GM21390 (cell line): ENCODE measurements around the gene POLE2.
A peak's percentile ranks its signal among the peaks of the same experiment; 100 is the strongest.
"Not testable (repeated sequence)": the region's sequence is repeated elsewhere in the genome, so short reads cannot be mapped to it uniquely, and the experiment has no call there.

Experiments
- ATAC-seq: cut with Tn5 transposase; IDR thresholded peaks from one replicate; pipeline ENCODE4 v1.9.1; 2021; ENCODE audit not compliant: unreplicated experiment

POLE2 gene, protein sequence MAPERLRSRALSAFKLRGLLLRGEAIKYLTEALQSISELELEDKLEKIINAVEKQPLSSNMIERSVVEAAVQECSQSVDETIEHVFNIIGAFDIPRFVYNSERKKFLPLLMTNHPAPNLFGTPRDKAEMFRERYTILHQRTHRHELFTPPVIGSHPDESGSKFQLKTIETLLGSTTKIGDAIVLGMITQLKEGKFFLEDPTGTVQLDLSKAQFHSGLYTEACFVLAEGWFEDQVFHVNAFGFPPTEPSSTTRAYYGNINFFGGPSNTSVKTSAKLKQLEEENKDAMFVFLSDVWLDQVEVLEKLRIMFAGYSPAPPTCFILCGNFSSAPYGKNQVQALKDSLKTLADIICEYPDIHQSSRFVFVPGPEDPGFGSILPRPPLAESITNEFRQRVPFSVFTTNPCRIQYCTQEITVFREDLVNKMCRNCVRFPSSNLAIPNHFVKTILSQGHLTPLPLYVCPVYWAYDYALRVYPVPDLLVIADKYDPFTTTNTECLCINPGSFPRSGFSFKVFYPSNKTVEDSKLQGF

GRCh38 chr14:49687942-49688700 lies at the start of gene POLE2:
TSS of gene POLE2 (minus strand) at chr14:49688214. CDS start at chr14:49688203, 11 bp downstream.
- ATAC-seq: peak; percentile 80

DNA sequence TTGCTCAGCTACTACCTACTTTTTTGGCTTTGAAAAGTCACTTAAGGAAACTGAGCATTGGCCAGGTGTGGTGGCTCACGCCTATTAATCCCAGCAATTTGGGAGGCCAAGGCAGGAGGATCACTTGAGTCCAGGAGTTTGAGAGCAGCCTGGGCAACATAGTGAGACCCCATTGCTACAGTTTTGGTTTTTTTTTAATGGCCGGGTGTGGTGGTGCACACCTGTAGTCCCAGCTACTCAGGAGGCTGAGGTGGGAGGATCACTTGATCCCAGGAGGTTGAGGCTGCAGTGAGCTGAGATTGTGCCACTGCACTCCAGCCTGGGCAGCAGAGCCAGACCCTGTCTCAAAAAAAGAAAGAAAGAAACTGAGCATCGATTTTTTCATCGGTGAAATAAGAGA lies 47.7 kb upstream of the POLE2 start:
- not testable (repeated sequence) for ATAC-seq

GRCh38 chr14:49733836-49734235 lies 45.8 kb upstream of the POLE2 start:
- ATAC-seq: no peak

- no peak for ATAC-seq
Observed at GRCh38 chr14:49732896-49733295, 44.9 kb upstream of the POLE2 start.

DNA sequence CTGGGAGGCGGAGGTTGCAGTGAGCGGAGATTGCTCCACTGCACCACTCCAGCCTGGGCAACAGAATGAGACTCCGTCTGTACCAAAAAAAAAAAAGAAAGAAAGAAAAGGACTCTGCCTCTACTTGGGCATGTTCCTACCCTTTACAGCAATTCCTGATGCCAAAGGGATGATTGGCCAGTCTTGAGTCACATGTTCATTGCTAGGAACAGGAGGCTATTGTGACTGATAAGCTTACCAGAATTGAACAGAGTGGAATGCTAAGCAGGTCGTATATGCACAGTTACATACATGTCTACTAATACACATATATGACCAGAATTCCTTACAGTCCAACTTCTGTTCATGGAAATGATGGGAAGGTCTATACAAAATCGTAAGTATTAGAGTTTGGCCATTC lies 39.2 kb upstream of the POLE2 start:
- no peak for ATAC-seq

DNA sequence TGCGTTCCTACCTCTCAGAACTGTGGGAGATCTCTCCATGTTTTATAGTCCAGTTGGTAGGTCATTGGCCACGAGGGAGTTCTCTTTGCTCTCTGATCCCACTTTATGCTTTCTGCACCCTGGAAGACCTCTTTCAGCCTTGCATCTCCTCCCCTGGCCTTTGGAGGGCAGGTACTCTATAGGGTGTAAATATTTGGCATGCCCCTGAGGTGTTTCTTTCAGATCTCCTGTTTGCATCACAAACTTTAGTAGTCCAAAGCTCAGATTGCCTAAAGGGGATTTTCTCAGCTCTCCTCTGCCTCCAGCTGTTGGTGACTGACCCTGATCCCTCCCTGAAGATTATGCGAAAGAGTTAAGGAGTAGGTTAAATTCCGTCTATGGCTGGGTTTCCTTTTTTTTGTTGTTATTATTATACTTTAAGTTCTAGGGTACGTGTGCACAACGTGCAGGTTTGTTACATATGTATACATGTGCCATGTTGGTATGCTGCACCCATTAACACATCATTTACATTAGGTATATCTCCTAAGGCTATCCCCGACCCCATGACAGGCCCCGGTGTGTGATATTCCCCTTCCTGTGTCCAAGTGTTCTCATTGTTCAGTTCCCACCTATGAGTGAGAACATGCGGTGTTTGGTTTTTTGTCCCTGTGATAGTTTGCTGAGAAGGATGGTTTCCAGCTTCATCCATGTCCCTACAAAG lies 33.9 kb upstream of the POLE2 start:
- not testable (repeated sequence) for ATAC-seq

DNA sequence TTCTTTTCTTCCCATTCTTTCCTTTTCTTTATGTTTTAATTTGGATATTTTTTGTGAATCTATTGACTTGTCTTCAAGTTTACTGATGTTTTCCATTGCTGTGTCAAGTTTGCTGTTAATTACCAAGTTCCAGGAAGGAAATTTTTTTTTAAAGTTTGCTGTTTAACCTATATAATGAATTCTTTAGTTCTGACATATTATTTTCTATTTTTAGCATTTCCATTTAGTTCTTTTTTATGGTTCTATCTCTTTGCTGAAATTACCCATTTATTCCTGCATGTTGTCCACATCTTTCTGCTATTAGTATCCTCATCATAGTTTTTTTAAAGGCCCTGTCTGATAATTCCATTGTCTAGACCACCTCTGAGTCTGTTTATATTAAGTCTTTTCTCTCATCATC lies 32.7 kb upstream of the POLE2 start:
- no peak for ATAC-seq

- not testable (repeated sequence) for ATAC-seq
Observed at GRCh38 chr14:49710993-49711392, 23.0 kb upstream of the POLE2 start.

DNA sequence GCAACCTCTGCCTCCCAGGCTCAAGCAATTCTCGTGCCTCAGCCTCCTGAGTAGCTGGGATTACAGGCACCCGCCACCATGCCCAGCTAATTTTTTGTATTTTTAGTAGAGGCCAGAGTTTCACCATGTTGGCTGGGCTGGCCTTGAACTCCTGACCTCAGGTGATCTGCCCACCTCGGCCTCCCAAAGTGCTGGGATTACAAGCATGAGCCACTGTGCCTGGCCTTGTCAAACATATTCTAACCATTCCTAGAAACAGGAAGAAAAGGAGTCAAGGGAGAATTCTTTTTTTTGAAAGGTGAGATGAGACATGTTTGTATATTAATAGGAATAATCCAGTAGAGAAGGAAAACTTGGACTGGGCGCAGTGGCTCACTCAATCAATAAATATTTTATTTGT lies 16.5 kb upstream of the POLE2 start:
- ATAC-seq: not testable (repeated sequence)

DNA sequence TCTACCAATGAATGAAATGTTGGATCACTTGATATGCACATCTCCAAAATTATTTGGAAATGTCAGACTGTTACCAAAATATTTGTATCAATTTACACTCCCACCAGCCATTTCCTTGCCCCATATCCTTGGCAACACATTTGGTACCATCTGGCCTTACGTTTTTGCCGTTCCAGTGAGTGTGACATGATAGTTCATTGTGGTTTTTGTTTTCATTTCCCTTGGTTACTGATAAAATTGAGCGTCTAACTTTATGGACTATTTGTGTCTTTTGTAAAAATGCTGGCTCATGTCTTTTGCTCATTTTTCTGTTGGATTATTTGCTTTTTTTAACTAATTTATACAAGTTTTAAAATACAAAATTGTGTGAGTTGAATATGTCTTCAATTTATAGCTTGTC lies 16.0 kb upstream of the POLE2 start:
- no peak for ATAC-seq

DNA sequence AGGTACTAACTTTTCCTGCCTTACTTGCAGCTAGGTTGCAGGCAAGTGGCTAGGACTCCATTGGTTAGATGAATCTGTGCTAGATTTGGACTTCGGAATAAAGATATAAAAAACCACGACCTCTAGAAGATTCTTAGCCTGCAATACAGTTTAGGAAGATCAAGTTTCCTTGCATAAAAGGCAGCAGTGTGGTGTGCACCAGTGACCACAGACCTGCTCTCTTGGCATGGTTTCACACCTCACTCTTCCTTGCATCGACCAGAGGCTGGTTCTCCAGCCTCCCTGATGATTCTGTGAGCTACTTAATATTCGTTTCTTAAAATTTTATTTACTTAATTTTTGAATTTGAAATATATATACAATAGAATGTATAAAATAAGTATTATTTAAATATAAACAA lies 14.7 kb upstream of the POLE2 start:
- ATAC-seq: no peak

DNA sequence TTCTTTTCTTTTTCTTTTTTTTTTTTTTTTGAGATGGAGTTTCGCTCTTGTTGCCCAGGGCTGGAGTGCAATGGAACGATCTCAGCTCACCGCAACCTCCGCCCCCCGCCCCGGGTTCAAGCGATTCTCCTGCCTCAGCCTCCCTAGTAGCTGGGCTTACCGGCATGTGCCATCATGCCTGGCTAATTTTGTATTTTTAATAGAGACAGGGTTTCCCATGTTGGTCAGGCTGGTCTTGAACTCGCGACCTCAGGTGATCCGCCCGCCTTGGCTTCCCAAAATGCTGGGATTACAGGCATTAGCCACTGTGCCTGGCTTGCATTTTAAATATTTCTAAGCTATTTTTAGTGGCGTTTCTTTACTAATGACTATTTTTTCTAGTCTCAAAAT lies 5.7 kb upstream of the POLE2 start:
- ATAC-seq: not testable (repeated sequence)

GRCh38 chr14:49692811-49693734 lies 5.1 kb upstream of the POLE2 start, which contains the start of gene KLHDC1:
TSS of gene KLHDC1 (plus strand) at chr14:49693120. CDS start at chr14:49693195, 75 bp downstream.
- ATAC-seq: peak; percentile 50

GRCh38 chr14:49692193-49692757 lies 4.3 kb upstream of the POLE2 start:
- no peak for ATAC-seq

GRCh38 chr14:49691031-49691430 lies 3.0 kb upstream of the POLE2 start:
- no peak for ATAC-seq

DNA sequence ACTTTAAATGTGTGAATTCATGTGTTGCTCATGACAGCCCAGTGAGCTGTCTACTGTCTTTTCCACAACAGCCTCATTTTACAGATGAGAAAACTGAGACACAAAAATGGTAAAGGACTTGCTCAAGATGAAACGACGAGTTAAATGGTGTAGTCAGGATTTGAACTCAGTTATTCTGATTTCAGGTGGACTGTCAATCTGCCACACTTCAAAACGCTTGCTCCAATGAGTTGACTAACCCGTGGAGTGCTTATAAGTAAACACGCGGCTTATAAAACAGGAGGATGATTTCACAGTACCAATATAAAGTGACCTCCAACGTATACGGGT lies 652 bp upstream of the POLE2 start:
- ATAC-seq: no peak

- no peak for ATAC-seq
Observed at GRCh38 chr14:49686425-49686824, 1.6 kb downstream of the POLE2 start.

GRCh38 chr14:49679271-49679670 lies 8.7 kb downstream of the POLE2 start:
- ATAC-seq: no peak

GRCh38 chr14:49677643-49678042 lies 10.4 kb downstream of the POLE2 start:
- ATAC-seq: no peak

- ATAC-seq: no peak
Observed at GRCh38 chr14:49673586-49673985, 14.4 kb downstream of the POLE2 start.
